K562 (cell line): ENCODE results near the gene RNF20. TPM values are rescaled to one million over a fixed set of nuclear protein-coding genes. Genes with fewer than 3 reads are reported as not detected.

ENCODE experiments used
- ATF3 ChIP-seq, 2 experiments: fragments of 450-650 bp in 1 of 2; sonication (generic) in 1 of 2; formaldehyde crosslinking in 1 of 2; IDR thresholded peaks in 1 of 2; conservative IDR thresholded peaks in 1 of 2; 2 replicates each; pipeline versions ENCODE4 v1.6.1 to v1.8.1; 2016 to 2023; ENCODE audit warnings: mild to moderate bottlenecking in 2 of 2, moderate library complexity in 2 of 2, inconsistent platforms in 1 of 2, missing genetic modification reagents in 1 of 2
- CREM ChIP-seq: IDR thresholded peaks from 2 replicates; pipeline ENCODE4 v1.6.1; 2014; ENCODE audit warnings: antibody characterized with exemption, low read depth
- ESRRA ChIP-seq: fragments of 450-650 bp; IDR thresholded peaks from 2 replicates; pipeline ENCODE4 v1.6.1; 2014; ENCODE audit warnings: low read depth, mild to moderate bottlenecking, moderate library complexity, borderline replicate concordance
- JUND ChIP-seq, 2 experiments: IDR thresholded peaks; 2 replicates in 1 of 2; 3 replicates in 1 of 2; pipeline ENCODE4 v1.6.1; 2011; ENCODE audit warnings: borderline replicate concordance in 2 of 2, low read depth in 2 of 2, low read length in 2 of 2, improper control_type of control experiment in 1 of 2, missing biosample characterization in 1 of 2, missing genetic modification characterization in 1 of 2, missing genetic modification reagents in 1 of 2
- KDM4B ChIP-seq, 2 experiments: fragments of 450-650 bp in 1 of 2; sonication (generic) in 1 of 2; IDR thresholded peaks; 2 replicates each; pipeline ENCODE4 v1.6.1; 2016 to 2017; ENCODE audit warnings: borderline replicate concordance in 2 of 2, antibody characterized with exemption in 1 of 2, low read depth in 1 of 2, mild to moderate bottlenecking in 1 of 2
- RBM34 ChIP-seq: fragments of 200-400 bp; formaldehyde crosslinking; IDR thresholded peaks from 2 replicates; pipeline ENCODE4 v1.6.1; 2018; ENCODE audit warnings: low read length, borderline replicate concordance; ENCODE audit not compliant: insufficient read depth
- STAT5B ChIP-seq: fragments of 250-450 bp; sonication (Bioruptor Pico); IDR thresholded peaks from 2 replicates; pipeline ENCODE4 v1.8.0; 2021; ENCODE audit warnings: mild to moderate bottlenecking, inconsistent platforms
- TBP ChIP-seq: optimal IDR thresholded peaks from 2 replicates; pipeline ENCODE3; 2011; ENCODE audit warnings: low read depth, low read length, improper control_type of control experiment
- ZNF384 ChIP-seq: IDR thresholded peaks from 2 replicates; pipeline ENCODE4 v1.6.1; 2012; ENCODE audit warnings: low read depth, low read length, improper control_type of control experiment
- ZNF75A ChIP-seq: fragments of 450-650 bp; formaldehyde crosslinking; IDR thresholded peaks from 2 replicates; pipeline ENCODE4 v1.4.0; 2020; ENCODE audit warnings: mild to moderate bottlenecking
- polyA plus RNA-seq, 8 experiments: library from polyadenylated mRNA; depleted of rRNA in 4 of 8; stranded (reverse) in 5 of 8; unstranded in 3 of 8; fragments of >200 nt; fragmentation: Nextera tagmentation in 2 of 8; fragmentation: Illumina TruSeq in 1 of 8; extraction: Ambion mirVana in 2 of 8; extraction: Trizol in 1 of 8; gene quantifications; 2 replicates each; pipeline versions ENCODE4 v1.2.1 to v1.2.3, GENCODE V29; 2011 to 2014; ENCODE audit warnings: inconsistent platforms in 1 of 8, missing spikeins in 1 of 8
- total RNA-seq, 7 experiments: library from RNA; depleted of rRNA in 6 of 7; stranded (reverse); fragments of >200 nt in 6 of 7; fragmentation: Illumina TruSeq in 2 of 7; extraction: Trizol in 2 of 7; gene quantifications; 2 replicates each; pipeline versions ENCODE4 v1.2.1 to v1.2.3, GENCODE V29; 2011 to 2021; ENCODE audit warnings: low replicate concordance in 1 of 7
- TF ChIP-seq, protein P1 (sequence below): fragments of 450-650 bp; IDR thresholded peaks from 2 replicates; pipeline ENCODE4 v1.6.1; 2018; ENCODE audit not compliant: partially characterized antibody
- TF ChIP-seq, protein P2 (sequence below): sonication (generic); formaldehyde crosslinking; IDR thresholded peaks from 2 replicates; pipeline ENCODE4 v1.8.0; 2022; ENCODE audit warnings: missing genetic modification reagents, mild to moderate bottlenecking, borderline replicate concordance

RNF20 gene
- total and polyA plus RNA-seq, 9 of the 15 experiments (the other 6 are each of a cell fraction or from before 2014, with no cell fraction given): 5.5 to 25.0 (median 22.1) TPM

- TF ChIP-seq KDM4B (IDR thresholded peaks at IDR 0.05; ENCODE audit: borderline replicate concordance in 2 of 2, low read depth in 1 of 2) (0 out of 4 replicates have a peak, but pooled peaks of 1 of the 2 experiments have one; percentile 14), TBP (peak; percentile 32), CREM (peak; percentile 50; the same call in 1 of the 2 replicates), STAT5B (no peak), ZNF384 (no peak), RBM34 (no peak), ATF3 (IDR thresholded peaks at IDR 0.05) (peak; percentile 59), ATF3 (CRISPR knock-in tag; conservative IDR thresholded peaks at IDR 0.05) (no peak), JUND (IDR thresholded peaks at IDR 0.05; ENCODE audit: borderline replicate concordance, low read depth, low read length) (peak; percentile 62), JUND (tag; IDR thresholded peaks at IDR 0.05; ENCODE audit: borderline replicate concordance, low read depth, low read length) (peak; percentile 17; the same call in 1 of the 3 replicates), ESRRA (0 out of 2 replicates have a peak, but pooled peaks have one; percentile 22), ZNF75A (no peak)
- TF ChIP-seq, protein P1, sequence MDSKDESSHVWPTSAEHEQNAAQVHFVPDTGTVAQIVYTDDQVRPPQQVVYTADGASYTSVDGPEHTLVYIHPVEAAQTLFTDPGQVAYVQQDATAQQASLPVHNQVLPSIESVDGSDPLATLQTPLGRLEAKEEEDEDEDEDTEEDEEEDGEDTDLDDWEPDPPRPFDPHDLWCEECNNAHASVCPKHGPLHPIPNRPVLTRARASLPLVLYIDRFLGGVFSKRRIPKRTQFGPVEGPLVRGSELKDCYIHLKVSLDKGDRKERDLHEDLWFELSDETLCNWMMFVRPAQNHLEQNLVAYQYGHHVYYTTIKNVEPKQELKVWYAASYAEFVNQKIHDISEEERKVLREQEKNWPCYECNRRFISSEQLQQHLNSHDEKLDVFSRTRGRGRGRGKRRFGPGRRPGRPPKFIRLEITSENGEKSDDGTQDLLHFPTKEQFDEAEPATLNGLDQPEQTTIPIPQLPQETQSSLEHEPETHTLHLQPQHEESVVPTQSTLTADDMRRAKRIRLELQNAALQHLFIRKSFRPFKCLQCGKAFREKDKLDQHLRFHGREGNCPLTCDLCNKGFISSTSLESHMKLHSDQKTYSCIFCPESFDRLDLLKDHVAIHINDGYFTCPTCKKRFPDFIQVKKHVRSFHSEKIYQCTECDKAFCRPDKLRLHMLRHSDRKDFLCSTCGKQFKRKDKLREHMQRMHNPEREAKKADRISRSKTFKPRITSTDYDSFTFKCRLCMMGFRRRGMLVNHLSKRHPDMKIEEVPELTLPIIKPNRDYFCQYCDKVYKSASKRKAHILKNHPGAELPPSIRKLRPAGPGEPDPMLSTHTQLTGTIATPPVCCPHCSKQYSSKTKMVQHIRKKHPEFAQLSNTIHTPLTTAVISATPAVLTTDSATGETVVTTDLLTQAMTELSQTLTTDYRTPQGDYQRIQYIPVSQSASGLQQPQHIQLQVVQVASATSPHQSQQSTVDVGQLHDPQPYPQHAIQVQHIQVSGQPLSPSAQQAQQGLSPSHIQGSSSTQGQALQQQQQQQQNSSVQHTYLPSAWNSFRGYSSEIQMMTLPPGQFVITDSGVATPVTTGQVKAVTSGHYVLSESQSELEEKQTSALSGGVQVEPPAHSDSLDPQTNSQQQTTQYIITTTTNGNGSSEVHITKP: peak; percentile 12
- TF ChIP-seq, protein P2, sequence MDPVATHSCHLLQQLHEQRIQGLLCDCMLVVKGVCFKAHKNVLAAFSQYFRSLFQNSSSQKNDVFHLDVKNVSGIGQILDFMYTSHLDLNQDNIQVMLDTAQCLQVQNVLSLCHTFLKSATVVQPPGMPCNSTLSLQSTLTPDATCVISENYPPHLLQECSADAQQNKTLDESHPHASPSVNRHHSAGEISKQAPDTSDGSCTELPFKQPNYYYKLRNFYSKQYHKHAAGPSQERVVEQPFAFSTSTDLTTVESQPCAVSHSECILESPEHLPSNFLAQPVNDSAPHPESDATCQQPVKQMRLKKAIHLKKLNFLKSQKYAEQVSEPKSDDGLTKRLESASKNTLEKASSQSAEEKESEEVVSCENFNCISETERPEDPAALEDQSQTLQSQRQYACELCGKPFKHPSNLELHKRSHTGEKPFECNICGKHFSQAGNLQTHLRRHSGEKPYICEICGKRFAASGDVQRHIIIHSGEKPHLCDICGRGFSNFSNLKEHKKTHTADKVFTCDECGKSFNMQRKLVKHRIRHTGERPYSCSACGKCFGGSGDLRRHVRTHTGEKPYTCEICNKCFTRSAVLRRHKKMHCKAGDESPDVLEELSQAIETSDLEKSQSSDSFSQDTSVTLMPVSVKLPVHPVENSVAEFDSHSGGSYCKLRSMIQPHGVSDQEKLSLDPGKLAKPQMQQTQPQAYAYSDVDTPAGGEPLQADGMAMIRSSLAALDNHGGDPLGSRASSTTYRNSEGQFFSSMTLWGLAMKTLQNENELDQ: no peak
These were observed 47.5 kb upstream of the RNF20 start (continued) for GRCh38 chr9:101485924-101486692.
